Measurements from ENCODE around the gene BNC2.
"Not testable (repeated sequence)": the region's sequence is repeated elsewhere in the genome, so short reads cannot be mapped to it uniquely, and the experiment has no call there.

BNC2 gene

DNA sequence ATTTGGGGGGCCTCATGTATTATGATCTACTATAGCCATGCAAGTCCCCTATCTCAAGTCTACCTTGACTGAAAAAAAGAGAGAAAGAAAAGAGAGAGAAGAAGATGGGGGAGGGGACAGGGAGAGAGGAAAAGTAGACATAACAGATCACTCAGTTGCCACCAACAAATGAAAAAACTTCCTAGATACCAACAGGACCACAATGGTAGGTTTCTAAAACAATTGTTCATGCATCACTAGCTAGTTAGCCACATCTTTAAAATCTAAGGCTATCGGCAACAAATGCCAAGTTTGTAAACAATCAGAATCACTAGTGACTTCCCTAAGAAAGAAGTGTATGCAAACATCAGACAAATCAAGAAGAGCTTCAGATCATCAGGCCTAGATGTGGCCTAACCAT lies 328.2 kb downstream of the BNC2 start:
- Histone ChIP-seq H3K36me3 (ENCODE audit: insufficient read depth, low read length) (no peaks in the 10 kb centered on the region), H3K9me3 (ENCODE audit: insufficient read depth, low read depth, low read length) (no peaks in the 10 kb centered on the region), H3K4me3 (ENCODE audit: low read length) (no peak overlapping the region), H3K4me1 (ENCODE audit: insufficient read depth, low read length) (peaks cover 19% of the 10 kb centered on the region), H3K9ac (ENCODE audit: low read depth, low read length) (no peak overlapping the region), H3K27ac (ENCODE audit: low read depth, low read length) (no peak overlapping the region), H3K27me3 (ENCODE audit: insufficient read depth, low read length) (no peaks in the 10 kb centered on the region)
- WGBS = 87% methylated on average over 1 of the region's 1 CpG

DNA sequence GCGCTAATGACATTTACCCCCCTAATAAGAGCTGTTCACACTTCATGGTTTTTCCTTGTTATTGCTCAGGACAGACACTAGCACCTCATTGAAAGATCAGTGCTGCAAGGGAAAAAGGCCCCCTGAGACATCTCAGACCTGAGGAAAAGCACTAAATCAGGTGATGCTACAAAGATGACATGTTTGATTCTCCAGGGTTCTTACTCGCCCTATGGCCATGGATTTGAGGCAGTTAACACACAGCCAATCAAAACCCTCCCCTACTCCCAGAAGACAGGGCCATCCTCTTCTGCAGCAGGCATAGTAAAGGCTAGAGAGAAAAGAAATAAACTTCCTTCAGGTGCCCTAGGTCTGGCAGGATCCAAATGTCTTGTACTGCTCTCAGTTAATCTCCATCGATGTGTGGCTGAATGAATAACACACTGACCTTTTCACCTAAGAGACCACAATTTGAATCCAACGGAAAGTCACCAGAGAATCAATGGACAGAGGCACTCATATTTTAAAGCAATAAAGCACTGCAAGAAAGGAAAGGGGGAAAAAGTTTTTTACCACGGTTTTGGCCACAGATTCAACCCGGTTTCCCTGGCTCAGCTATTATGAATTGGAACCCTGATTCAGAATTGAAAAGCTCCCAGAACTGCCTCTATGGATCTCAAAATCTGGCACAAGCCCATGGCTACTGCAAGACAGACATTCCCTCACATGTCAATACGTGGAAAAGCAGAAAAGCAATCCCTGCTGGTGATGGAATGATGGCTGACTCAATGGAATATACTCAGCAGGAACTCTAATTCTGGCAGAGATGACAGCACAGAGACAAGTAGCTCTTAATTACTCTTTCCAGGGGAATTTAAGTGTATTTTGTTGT lies 329.5 kb downstream of the BNC2 start:
- WGBS = 73% methylated on average over 7 of the region's 7 CpGs

DNA sequence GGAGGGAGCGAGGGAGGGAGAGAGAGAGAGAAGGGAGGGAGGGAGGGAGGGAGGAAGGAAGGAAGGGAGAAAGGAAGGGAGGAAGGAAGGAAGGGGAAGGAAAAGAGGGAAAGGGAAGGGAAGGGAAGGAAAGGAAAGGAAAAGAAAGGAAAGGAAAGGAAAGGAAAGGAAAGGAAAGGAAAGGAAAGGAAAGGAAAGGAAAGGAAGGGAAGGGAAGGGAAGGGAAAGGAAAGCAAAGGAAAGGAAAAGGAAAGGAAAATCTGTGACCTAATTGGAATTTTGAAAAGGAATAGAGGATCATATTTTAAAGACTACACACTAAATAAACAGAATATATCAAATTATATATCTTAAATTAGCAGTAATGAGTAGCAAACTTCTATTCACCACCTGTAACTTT lies 330.8 kb downstream of the BNC2 start:
- H3K9ac ChIP-seq (ENCODE audit: low read depth, low read length); H3K9me3 ChIP-seq (ENCODE audit: insufficient read depth, low read depth, low read length); H3K27ac ChIP-seq (ENCODE audit: low read depth, low read length); H3K4me3 ChIP-seq (ENCODE audit: low read length); H3K27me3 ChIP-seq (ENCODE audit: insufficient read depth, low read length); H3K36me3 ChIP-seq (ENCODE audit: insufficient read depth, low read length): not testable (repeated sequence)
- WGBS = 80% methylated on average over 1 of the region's 1 CpG
- H3K4me1 ChIP-seq (ENCODE audit: insufficient read depth, low read length) = peaks cover 19% of the 10 kb centered on the region

More for the DNA sequence above, 329.5 kb downstream of the BNC2 start:
- H3K27ac ChIP-seq (ENCODE audit: low read depth, low read length) = no peak overlapping the region
- no peaks in the 10 kb centered on the region for H3K9me3 ChIP-seq (ENCODE audit: insufficient read depth, low read depth, low read length)
- no peak overlapping the region for H3K9ac ChIP-seq (ENCODE audit: low read depth, low read length)
- H3K27me3 ChIP-seq (ENCODE audit: insufficient read depth, low read length) = no peaks in the 10 kb centered on the region
- H3K4me3 ChIP-seq (ENCODE audit: low read length) = no peak overlapping the region
- peaks cover 19% of the 10 kb centered on the region for H3K4me1 ChIP-seq (ENCODE audit: insufficient read depth, low read length)
- H3K36me3 ChIP-seq (ENCODE audit: insufficient read depth, low read length) = no peaks in the 10 kb centered on the region

DNA sequence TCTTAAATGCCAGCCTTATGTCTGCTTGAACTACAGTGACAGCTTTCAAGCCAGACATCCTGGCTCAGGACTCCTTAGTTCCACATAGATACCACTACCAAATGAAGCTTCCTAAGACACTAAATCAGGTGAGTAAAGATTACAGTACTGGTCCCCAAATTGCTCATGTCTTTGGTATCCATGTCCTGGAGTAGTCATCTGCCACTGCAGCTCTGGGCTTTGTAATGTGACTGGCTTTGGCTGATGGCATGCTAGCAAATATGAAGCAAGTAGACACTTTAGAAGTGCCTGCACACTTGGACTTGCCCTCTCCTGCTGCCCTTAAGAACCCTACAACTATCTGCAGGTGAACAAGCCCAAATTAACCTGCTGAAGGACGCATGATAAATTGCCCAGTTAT lies 334.9 kb downstream of the BNC2 start:
- Histone ChIP-seq H3K4me3 (ENCODE audit: low read length) (no peak overlapping the region), H3K27ac (ENCODE audit: low read depth, low read length) (no peak overlapping the region), H3K9me3 (ENCODE audit: insufficient read depth, low read depth, low read length) (no peaks in the 10 kb centered on the region), H3K27me3 (ENCODE audit: insufficient read depth, low read length) (no peaks in the 10 kb centered on the region), H3K36me3 (ENCODE audit: insufficient read depth, low read length) (no peaks in the 10 kb centered on the region), H3K4me1 (ENCODE audit: insufficient read depth, low read length) (peaks cover 17% of the 10 kb centered on the region), H3K9ac (ENCODE audit: low read depth, low read length) (no peak overlapping the region)
- 86% methylated on average over 1 of the region's 1 CpG for WGBS

DNA sequence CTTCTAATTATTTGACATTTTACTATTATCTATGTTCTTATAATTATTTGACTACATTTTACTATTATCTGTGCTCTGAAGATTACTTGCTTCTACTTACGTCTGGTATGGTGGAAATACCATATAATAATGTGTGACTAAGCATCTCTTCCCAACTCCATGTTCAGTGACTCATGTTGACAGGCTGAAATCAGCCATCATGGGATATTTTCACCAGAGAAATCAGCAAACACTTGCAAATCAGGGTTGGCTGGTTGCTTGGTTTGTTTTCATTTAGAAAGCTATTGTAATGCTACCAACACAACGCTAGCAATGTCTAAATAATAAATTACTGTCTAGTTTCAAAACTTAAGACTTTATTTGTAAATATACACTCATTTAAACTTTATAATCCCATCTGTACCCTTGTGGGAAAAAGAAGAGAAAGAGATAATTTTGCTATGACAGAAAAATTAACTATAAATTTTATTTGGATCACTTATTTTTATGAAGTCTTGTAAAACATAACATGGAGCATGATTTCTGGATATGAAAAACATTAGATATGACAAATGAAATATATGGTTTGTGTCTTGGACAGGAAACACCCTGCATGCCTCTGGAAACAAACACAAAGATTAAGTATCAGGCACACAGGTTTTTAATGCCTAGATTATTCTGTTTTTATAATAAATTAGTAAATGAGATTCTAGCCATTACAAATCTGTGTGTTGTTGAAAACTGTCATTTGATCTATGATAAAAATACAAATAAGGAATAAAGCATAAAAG lies 337.6 kb downstream of the BNC2 start:
- H3K9me3 ChIP-seq (ENCODE audit: insufficient read depth, low read depth, low read length) = no peaks in the 10 kb centered on the region
- H3K9ac ChIP-seq (ENCODE audit: low read depth, low read length) = no peak overlapping the region
- WGBS = no CpG with 5 or more reads among the region's 2 CpGs
- H3K4me1 ChIP-seq (ENCODE audit: insufficient read depth, low read length) = peaks cover 14% of the 10 kb centered on the region
- no peaks in the 10 kb centered on the region for H3K36me3 ChIP-seq (ENCODE audit: insufficient read depth, low read length)
- H3K4me3 ChIP-seq (ENCODE audit: low read length) = no peak overlapping the region
- H3K27me3 ChIP-seq (ENCODE audit: insufficient read depth, low read length) = no peaks in the 10 kb centered on the region
- no peak overlapping the region for H3K27ac ChIP-seq (ENCODE audit: low read depth, low read length)

DNA sequence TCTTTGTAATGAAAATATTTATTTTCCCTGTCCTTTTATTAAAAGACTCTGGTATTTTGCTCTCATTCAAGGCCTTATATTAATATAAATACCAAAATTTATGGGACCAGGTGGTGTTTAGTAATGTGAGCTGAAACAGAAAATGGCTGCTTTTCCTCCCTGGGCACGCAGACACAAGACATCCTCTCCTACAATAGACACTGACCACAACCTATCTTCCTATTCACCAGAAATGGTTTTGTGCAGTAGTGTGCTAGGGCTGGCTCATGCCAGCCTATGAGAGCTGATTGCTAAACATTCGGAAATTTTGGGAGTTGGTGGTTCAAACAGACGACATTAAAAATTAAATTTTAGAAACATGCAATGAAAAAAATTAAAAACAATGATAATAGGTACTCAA lies 338.2 kb downstream of the BNC2 start:
- Histone ChIP-seq H3K4me1 (ENCODE audit: insufficient read depth, low read length) (peaks cover 14% of the 10 kb centered on the region), H3K9me3 (ENCODE audit: insufficient read depth, low read depth, low read length) (no peaks in the 10 kb centered on the region), H3K4me3 (ENCODE audit: low read length) (no peak overlapping the region), H3K27me3 (ENCODE audit: insufficient read depth, low read length) (no peaks in the 10 kb centered on the region), H3K36me3 (ENCODE audit: insufficient read depth, low read length) (no peaks in the 10 kb centered on the region), H3K9ac (ENCODE audit: low read depth, low read length) (no peak overlapping the region), H3K27ac (ENCODE audit: low read depth, low read length) (no peak overlapping the region)
- WGBS = 100% methylated on average over 1 of the region's 3 CpGs

DNA sequence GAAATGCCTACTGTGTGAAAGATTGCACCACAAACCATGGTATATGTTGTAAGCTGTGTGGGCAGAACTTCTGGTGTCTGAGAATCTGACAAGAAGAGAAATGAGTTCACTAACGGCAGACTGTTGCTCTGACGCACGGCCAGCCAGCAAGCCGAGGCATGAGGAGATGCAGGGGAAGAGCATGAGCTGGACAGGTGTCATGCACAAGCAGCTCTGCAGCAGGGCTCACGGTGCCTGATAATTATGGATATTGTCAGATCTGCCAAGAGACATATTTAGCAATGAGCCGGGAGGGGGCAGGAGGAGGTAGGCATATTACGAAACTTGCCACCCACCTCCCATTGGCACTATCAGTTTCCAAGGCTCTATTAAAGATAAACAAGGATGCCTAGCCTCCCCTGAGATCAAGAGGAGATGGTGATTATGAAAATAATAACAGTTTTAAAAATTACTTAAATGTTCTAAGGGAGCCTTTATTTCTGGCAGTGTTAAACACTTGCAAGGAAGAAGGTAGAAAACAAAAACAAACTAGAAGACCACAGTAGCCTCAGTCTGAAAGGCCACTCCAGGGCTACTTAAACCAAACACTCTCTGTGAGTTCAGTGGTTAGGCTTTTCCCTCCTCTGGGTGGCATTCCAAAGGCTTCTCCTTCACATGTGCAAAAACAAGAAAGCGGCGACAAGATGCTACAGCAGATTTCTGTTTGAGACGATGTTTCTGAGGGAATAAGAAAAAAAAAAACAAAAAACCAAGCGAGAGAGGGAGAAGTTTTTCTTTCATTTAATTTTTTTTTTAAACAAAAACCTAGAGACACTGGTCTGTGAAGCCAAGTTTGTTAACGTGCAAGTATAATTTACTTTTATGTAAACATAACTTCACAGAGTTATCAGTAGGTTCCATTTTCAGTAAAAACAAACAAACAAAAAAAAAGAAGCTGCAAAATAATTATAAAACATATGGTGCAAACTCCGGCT lies 339.5 kb downstream of the BNC2 start:
- H3K27me3 ChIP-seq (ENCODE audit: insufficient read depth, low read length) = no peaks in the 10 kb centered on the region
- no peak overlapping the region for H3K4me3 ChIP-seq (ENCODE audit: low read length)
- no peaks in the 10 kb centered on the region for H3K9me3 ChIP-seq (ENCODE audit: insufficient read depth, low read depth, low read length)
- no peak overlapping the region for H3K9ac ChIP-seq (ENCODE audit: low read depth, low read length)
- no peaks in the 10 kb centered on the region for H3K36me3 ChIP-seq (ENCODE audit: insufficient read depth, low read length)
- H3K4me1 ChIP-seq (ENCODE audit: insufficient read depth, low read length) = peaks cover 16% of the 10 kb centered on the region
- 92% methylated on average over 11 of the region's 13 CpGs for WGBS
- no peak overlapping the region for H3K27ac ChIP-seq (ENCODE audit: low read depth, low read length)

DNA sequence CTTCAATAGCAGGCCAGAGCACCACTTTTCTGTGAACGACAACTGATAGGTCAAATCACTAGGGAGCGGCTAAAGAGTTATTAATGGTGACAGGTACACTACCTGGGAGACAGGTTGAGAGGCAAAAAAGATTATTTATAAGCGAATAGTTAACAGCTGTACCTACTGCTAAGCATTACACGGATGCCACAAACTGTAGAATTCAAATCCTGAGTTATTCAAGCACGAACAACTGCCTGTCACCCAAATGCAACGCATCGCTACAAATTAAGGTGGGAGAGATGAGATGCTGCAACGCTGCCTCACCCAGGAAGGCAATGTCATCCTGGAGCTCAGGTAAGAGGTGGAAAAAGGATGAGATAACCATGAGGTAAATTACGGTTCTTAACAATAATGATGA lies 342.9 kb downstream of the BNC2 start:
- H3K27ac ChIP-seq (ENCODE audit: low read depth, low read length) = no peak overlapping the region
- WGBS = 94% methylated on average over 9 of the region's 9 CpGs
- no peak overlapping the region for H3K4me3 ChIP-seq (ENCODE audit: low read length)
- H3K4me1 ChIP-seq (ENCODE audit: insufficient read depth, low read length) = peaks cover 33% of the 10 kb centered on the region
- H3K36me3 ChIP-seq (ENCODE audit: insufficient read depth, low read length) = no peaks in the 10 kb centered on the region
- H3K27me3 ChIP-seq (ENCODE audit: insufficient read depth, low read length) = no peaks in the 10 kb centered on the region
- H3K9ac ChIP-seq (ENCODE audit: low read depth, low read length) = no peak overlapping the region
- H3K9me3 ChIP-seq (ENCODE audit: insufficient read depth, low read depth, low read length) = no peaks in the 10 kb centered on the region

DNA sequence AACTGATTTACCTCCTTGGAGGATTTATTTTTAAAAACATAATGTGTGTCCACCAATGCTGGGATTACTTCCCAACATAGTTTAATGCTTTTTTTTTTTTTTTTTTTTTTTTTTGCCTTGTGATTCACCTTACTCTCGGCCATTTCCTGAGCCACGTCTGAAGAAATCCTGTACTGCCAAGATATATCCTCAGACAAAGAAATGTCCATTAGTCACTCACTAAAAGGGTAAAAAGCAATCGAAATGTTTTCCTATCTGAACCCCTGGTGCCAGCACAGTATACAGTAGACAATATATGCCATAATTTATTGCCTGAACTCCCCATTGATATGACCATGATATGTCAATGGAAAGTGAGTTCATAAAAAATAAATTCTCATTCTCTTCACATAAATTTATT lies 344.1 kb downstream of the BNC2 start:
- Histone ChIP-seq H3K9ac (ENCODE audit: low read depth, low read length) (no peak overlapping the region), H3K27ac (ENCODE audit: low read depth, low read length) (no peak overlapping the region), H3K27me3 (ENCODE audit: insufficient read depth, low read length) (no peaks in the 10 kb centered on the region), H3K4me1 (ENCODE audit: insufficient read depth, low read length) (peaks cover 39% of the 10 kb centered on the region), H3K9me3 (ENCODE audit: insufficient read depth, low read depth, low read length) (no peaks in the 10 kb centered on the region), H3K4me3 (ENCODE audit: low read length) (no peak overlapping the region), H3K36me3 (ENCODE audit: insufficient read depth, low read length) (no peaks in the 10 kb centered on the region)
- WGBS = 88% methylated on average over 3 of the region's 3 CpGs

DNA sequence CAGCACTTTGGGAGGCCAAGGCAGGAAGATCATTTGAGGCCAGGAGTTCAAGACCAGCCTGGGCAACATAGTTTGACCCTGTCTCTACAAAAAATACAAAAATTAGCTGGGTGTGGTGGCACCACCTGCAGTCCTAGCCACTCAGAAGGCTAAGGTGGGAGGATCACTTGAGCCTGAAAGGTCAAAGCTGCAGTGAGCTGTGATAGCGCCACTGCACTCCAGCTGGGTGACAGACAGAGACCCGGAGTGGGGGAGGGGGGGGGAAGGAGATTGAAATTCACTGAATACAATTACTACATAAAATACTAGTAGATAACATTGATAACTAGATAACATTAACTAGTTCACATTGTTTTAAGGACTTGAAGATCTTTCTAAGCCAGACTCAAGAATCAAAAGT lies 345.6 kb downstream of the BNC2 start:
- Histone ChIP-seq H3K27me3 (ENCODE audit: insufficient read depth, low read length) (no peaks in the 10 kb centered on the region), H3K27ac (ENCODE audit: low read depth, low read length) (no peak overlapping the region), H3K9ac (ENCODE audit: low read depth, low read length) (no peak overlapping the region), H3K9me3 (ENCODE audit: insufficient read depth, low read depth, low read length) (no peaks in the 10 kb centered on the region), H3K4me1 (ENCODE audit: insufficient read depth, low read length) (peaks cover 39% of the 10 kb centered on the region), H3K36me3 (ENCODE audit: insufficient read depth, low read length) (no peaks in the 10 kb centered on the region), H3K4me3 (ENCODE audit: low read length) (no peak overlapping the region)
- WGBS = 60% methylated on average over 1 of the region's 2 CpGs

DNA sequence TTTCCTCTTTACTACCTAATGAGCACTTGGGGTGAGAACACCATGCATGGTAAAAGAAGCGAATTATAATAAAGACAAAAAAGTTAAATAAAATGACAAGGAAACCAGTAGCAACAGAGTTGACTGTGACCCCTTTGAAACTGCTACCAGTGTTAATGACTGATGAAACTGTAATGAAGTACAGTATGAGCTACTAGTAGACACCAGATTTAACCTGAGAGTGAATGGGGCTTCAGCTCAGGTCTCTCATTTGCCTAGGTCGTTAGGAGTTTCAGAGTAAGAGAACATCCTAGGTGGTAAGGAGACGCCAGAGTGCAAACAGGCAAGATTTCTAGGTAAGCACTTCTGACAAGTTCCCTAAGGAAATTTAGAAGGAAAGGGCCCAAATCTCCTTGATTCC lies 346.4 kb downstream of the BNC2 start:
- H3K27me3 ChIP-seq (ENCODE audit: insufficient read depth, low read length) = no peaks in the 10 kb centered on the region
- no peaks in the 10 kb centered on the region for H3K9me3 ChIP-seq (ENCODE audit: insufficient read depth, low read depth, low read length)
- H3K27ac ChIP-seq (ENCODE audit: low read depth, low read length) = no peak overlapping the region
- H3K9ac ChIP-seq (ENCODE audit: low read depth, low read length) = no peak overlapping the region
- WGBS = 73% methylated on average over 3 of the region's 3 CpGs
- H3K4me1 ChIP-seq (ENCODE audit: insufficient read depth, low read length) = peaks cover 47% of the 10 kb centered on the region
- H3K4me3 ChIP-seq (ENCODE audit: low read length) = no peak overlapping the region
- no peaks in the 10 kb centered on the region for H3K36me3 ChIP-seq (ENCODE audit: insufficient read depth, low read length)

Measured in HUES64 (cell line).